NT2/D1 (cell line): ENCODE data around the gene GATA6.
"Not testable (repeated sequence)": the region's sequence is repeated elsewhere in the genome, so short reads cannot be mapped to it uniquely, and the experiment has no call there.

Experiments used
- DNase-seq: peaks from one replicate; pipeline ENCODE4 v3.0.0-alpha.2; 2011; ENCODE audit warnings: low read depth, low spot score
- H3K27me3 ChIP-seq: 2 replicates; pipeline ENCODE4 v1.6.0; 2011; ENCODE audit warnings: mild to moderate bottlenecking; ENCODE audit not compliant: insufficient read length, insufficient read depth
- H3K36me3 ChIP-seq: 2 replicates; pipeline ENCODE4 v1.6.1; 2011; ENCODE audit warnings: mild to moderate bottlenecking, low read length, mixed read lengths; ENCODE audit not compliant: insufficient read depth, insufficient read length
- H3K4me1 ChIP-seq: 2 replicates; pipeline ENCODE4 v1.5.1; 2011; ENCODE audit not compliant: insufficient read depth, insufficient read length
- H3K4me3 ChIP-seq: 2 replicates; pipeline ENCODE4 v1.5.1; 2011; ENCODE audit warnings: low read depth; ENCODE audit not compliant: insufficient read length
- H3K9ac ChIP-seq: 2 replicates; pipeline ENCODE4 v1.6.0; 2011; ENCODE audit warnings: low read depth; ENCODE audit not compliant: insufficient read length
- H3K9me3 ChIP-seq: 2 replicates; pipeline ENCODE4 v1.5.1; 2011; ENCODE audit warnings: mild to moderate bottlenecking, low read length; ENCODE audit not compliant: insufficient read depth
- SUZ12 ChIP-seq: IDR thresholded peaks from 2 replicates; pipeline ENCODE4 v1.6.1; 2011; ENCODE audit not compliant: insufficient read length, insufficient read depth; ENCODE audit errors: extremely low read depth
- YY1 ChIP-seq: IDR thresholded peaks from 2 replicates; pipeline ENCODE4 v1.6.1; 2011; ENCODE audit not compliant: insufficient read length, insufficient read depth
- ZNF274 ChIP-seq: IDR thresholded peaks from 2 replicates; pipeline ENCODE4 v1.6.1; 2011; ENCODE audit warnings: mild to moderate bottlenecking, low read depth, low read length

Gene GATA6

DNA sequence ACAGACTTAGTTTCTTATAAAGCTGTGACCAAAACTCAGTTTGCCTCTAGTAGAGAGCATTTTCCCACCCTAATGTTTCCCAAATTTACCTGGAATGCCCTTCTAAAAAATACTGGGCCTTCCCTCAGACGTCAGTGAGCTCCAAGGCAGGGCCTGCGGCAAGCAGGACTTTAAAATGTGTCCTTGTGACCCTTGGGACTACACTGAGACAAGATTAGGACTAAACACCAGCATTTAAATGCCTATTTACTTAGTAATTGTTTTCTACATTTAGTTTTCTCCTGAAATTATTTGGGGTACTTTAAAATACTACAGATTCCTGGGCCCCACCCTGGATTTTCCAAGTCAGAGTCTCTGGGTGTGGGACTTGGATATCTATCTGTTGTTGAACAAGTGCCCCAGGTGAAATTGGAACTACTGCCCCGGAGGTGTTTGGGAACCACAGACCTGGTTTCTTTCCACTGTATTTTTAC is 14.3 kb downstream of the GATA6 start:
- H3K4me1 ChIP-seq, result no peaks in the 10 kb centered on the region
- peaks cover 20% of the 10 kb centered on the region for H3K27me3 ChIP-seq
- no peak for TF ChIP-seq YY1
- no peak for TF ChIP-seq SUZ12
- TF ChIP-seq ZNF274, result no peak
- H3K36me3 ChIP-seq, result no peaks in the 10 kb centered on the region
- no peak overlapping the region for H3K9ac ChIP-seq
- no peaks in the 10 kb centered on the region for H3K9me3 ChIP-seq
- no peak for DNase-seq
- no peak overlapping the region for H3K4me3 ChIP-seq

DNA sequence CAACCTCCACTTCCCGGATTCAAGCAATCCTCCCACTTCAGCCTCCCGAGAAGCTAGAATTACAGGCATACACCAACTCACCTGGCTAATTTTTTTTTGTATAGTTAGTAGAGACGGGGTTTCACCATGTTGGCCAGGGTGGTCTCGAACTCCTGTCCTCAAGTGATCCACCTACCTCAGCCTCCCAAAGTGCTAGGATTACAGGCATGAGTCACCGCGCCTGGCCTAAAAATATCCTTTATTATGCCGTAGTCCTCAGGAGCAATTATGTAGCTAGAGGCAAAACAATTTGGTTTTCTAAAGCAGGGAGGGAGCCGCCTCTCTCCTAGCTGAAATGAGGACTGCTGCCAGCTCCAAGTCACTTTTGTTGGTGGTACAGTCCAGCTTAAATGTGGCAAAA is 15.2 kb downstream of the GATA6 start:
- not testable (repeated sequence) for H3K4me3 ChIP-seq, H3K36me3 ChIP-seq, H3K9me3 ChIP-seq, DNase-seq, H3K4me1 ChIP-seq, H3K9ac ChIP-seq
- peaks cover 12% of the 10 kb centered on the region for H3K27me3 ChIP-seq

DNA sequence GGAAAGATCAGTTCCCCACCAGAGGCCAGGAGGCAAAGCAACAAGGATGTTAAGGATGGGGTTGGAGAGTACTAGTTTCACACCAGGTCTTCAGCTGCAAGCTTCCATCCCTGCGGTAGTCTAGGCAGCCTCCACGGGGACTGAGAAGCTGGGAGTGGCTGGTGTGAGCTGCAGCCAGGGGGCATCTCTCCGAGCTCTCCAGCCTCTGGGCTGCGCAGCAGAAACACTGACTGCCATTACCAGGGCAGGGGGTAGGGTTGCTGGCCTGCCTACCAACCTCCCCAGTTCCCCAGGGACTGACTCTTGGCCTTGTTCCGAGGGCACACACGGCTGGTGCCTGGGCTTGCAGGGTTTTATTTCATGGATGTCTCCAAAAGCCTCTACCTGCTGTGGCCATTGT is 15.9 kb downstream of the GATA6 start:
- peaks cover 5% of the 10 kb centered on the region for H3K27me3 ChIP-seq
- DNase-seq, result no peak
- H3K36me3 ChIP-seq, result no peaks in the 10 kb centered on the region
- no peak for TF ChIP-seq ZNF274
- TF ChIP-seq SUZ12, result no peak
- TF ChIP-seq YY1, result no peak
- H3K4me1 ChIP-seq, result no peaks in the 10 kb centered on the region
- no peak overlapping the region for H3K4me3 ChIP-seq
- H3K9ac ChIP-seq, result no peak overlapping the region
- no peaks in the 10 kb centered on the region for H3K9me3 ChIP-seq

DNA sequence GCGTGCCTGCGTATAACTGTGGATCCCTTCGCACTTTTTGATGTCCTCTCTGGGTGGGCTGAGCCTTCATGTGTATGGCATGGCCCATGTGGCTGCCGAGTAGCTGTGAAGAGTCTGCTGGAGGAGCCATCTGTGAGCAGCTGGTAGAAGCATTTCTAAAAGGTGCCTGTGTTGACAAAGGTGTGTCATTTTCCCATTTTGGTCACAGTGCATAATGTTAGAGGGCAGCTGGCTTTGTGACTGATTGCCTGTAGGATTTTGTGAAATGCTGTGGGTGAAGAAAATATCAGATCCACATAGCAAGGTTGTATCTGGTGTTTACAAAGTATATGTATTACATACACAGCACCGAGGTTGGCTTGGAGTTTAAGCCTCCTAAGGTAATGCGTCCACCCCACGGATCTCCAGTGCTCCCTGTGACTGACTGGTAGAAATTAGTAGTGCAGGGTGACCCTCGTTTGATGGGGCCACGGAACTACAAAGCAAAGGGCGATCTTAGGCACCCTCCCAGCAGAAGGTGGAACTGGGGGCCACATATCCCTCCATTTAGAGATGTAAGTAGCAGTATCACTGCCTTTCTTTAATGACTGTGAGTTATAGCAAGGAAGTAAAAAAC is 16.5 kb downstream of the GATA6 start:
- DNase-seq, result no peak
- no peak overlapping the region for H3K9ac ChIP-seq
- H3K4me1 ChIP-seq, result no peaks in the 10 kb centered on the region
- H3K9me3 ChIP-seq, result no peaks in the 10 kb centered on the region
- no peak overlapping the region for H3K4me3 ChIP-seq
- H3K36me3 ChIP-seq, result no peaks in the 10 kb centered on the region
- H3K27me3 ChIP-seq, result no peaks in the 10 kb centered on the region
- TF ChIP-seq YY1, result no peak

DNA sequence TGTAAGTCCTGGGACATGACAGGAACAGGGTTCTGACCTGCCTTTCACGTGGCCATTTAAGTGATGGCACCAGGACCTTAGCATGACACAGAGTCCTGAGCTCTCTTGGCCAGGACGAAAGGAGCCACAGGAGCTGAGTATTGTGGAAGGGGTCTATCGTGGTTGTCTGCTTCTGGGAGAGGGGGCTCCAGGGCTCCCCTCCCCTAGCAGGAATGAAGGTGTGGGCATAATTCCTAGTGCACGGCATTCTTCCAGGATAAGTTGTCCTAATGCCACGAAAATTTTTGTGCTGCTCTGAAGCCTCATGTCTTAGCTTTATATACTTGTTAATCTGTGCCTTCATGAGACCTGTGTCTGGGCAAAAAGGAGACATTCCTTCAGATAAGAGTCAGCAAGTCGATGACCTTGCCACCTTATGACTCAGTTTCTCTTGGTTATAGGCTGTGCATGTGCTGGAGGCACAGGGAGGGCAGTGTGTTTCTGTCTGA is 17.1 kb downstream of the GATA6 start:
- no peaks in the 10 kb centered on the region for H3K9me3 ChIP-seq
- no peak for TF ChIP-seq YY1
- TF ChIP-seq ZNF274, result no peak
- TF ChIP-seq SUZ12, result no peak
- H3K9ac ChIP-seq, result no peak overlapping the region
- no peaks in the 10 kb centered on the region for H3K4me1 ChIP-seq
- no peaks in the 10 kb centered on the region for H3K27me3 ChIP-seq
- no peak overlapping the region for H3K4me3 ChIP-seq
- no peak for DNase-seq
- no peaks in the 10 kb centered on the region for H3K36me3 ChIP-seq

DNA sequence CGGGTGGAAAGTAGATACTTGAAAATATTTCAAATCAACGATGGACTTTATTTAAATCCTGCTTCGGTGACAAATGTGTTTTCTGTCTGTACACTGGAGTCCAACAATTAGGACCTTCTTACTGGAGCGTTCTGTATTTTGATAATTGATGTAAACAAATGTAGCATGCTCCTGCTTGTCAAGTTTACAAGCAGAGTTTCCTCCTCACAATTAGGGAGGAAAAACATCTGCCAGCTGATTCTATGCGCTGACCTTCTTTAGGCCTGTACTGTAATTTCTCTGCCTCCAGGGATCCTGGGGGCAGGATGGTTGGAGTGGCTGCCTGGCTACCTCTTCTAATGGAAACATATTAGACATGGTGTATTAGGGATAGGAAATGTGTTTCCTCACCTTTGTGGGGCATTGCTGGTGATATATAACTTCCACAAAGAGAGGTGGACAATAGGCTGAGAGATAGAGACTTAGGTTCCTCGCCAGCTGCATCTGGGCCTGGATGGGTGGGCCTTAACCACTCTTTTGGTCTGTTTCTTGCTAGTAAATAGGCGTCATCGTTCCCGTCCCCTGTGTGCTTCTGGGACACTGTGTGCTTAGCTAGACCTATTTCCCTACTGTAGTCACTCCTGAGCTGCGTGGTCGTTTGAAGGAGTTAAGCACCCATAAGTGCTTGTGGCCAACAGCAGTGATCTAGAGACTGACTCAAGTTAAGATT is 19.3 kb downstream of the GATA6 start:
- no peak overlapping the region for H3K4me3 ChIP-seq
- H3K27me3 ChIP-seq, result no peaks in the 10 kb centered on the region
- no peaks in the 10 kb centered on the region for H3K36me3 ChIP-seq
- TF ChIP-seq SUZ12, result no peak
- no peak for TF ChIP-seq YY1
- no peak for TF ChIP-seq ZNF274
- no peak overlapping the region for H3K9ac ChIP-seq
- no peaks in the 10 kb centered on the region for H3K4me1 ChIP-seq
- H3K9me3 ChIP-seq, result no peaks in the 10 kb centered on the region
- no peak for DNase-seq

DNA sequence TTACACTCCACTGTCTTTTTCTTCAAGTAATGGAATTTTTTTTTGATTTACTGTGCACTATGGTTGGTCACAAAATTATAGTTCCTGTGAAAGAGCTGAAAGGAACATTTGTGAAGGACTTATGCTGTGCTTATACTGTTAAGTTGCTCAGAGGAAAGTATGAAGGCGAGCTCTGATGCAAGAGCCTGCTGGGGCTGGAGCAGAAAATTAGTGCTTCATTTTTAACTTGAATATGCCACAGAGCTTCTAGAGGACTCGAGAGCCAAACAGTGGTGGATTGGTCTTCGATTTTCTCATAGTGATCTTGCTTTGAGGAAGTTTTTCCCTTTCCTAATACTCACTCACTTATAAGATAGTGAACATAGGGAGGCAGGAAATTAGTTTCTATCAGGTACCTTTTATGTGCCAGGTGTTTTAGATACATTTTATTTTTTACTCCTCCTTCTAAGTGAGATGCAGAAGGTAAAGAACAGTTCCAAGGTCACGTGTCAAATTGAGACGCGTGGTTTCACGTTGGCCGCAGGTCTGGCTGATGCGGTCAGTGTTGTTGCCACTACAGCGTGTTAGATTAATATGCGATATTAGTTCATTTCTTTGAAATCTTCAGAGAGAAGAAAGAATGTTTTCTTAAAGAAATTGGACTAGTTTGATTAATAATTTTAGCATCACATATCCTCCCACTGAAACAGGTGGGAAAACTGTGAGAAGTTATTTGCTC is 20.2 kb downstream of the GATA6 start:
- TF ChIP-seq YY1, result no peak
- TF ChIP-seq SUZ12, result no peak
- no peak for TF ChIP-seq ZNF274

More for the DNA sequence above, 20.2 kb downstream of the GATA6 start:
- no peak overlapping the region for H3K9ac ChIP-seq
- no peaks in the 10 kb centered on the region for H3K27me3 ChIP-seq
- H3K9me3 ChIP-seq, result no peaks in the 10 kb centered on the region
- no peak for DNase-seq
- H3K4me3 ChIP-seq, result no peak overlapping the region
- H3K4me1 ChIP-seq, result no peaks in the 10 kb centered on the region
- no peaks in the 10 kb centered on the region for H3K36me3 ChIP-seq
